Measurements from ENCODE around the gene IL23A.

The IL23A gene

GRCh38 chr12:56338308-56339157 is at the start of gene IL23A:
IL23A (plus strand) TSS chr12:56338884; CDS start chr12:56339045, 161 bp downstream.
- TF ChIP-seq GATA3 (IDR thresholded peaks at IDR 0.05; ENCODE audit: low read depth, low read length) = no peak
- TF ChIP-seq GATA2 (IDR thresholded peaks at IDR 0.05; ENCODE audit: low read depth, low read length) = no peak

GRCh38 chr12:56293795-56294194 is 44.9 kb upstream of the IL23A start:
- TF ChIP-seq GATA3 (IDR thresholded peaks at IDR 0.05; ENCODE audit: low read depth, low read length) (no peak), GATA2 (IDR thresholded peaks at IDR 0.05; ENCODE audit: low read depth, low read length) (no peak)

- TF ChIP-seq GATA2 (IDR thresholded peaks at IDR 0.05; ENCODE audit: low read depth, low read length) (no peak), GATA3 (IDR thresholded peaks at IDR 0.05; ENCODE audit: low read depth, low read length) (no peak)
Observed at GRCh38 chr12:56296295-56296694, 42.4 kb upstream of the IL23A start.

- TF ChIP-seq GATA3 (IDR thresholded peaks at IDR 0.05; ENCODE audit: low read depth, low read length) = no peak
- TF ChIP-seq GATA2 (IDR thresholded peaks at IDR 0.05; ENCODE audit: low read depth, low read length) = no peak
Observed at GRCh38 chr12:56297400-56297799, 41.3 kb upstream of the IL23A start.

- TF ChIP-seq GATA2 (IDR thresholded peaks at IDR 0.05; ENCODE audit: low read depth, low read length) = no peak
- TF ChIP-seq GATA3 (IDR thresholded peaks at IDR 0.05; ENCODE audit: low read depth, low read length) = no peak
Observed at GRCh38 chr12:56298828-56299227, 39.9 kb upstream of the IL23A start.

- TF ChIP-seq GATA2 (IDR thresholded peaks at IDR 0.05; ENCODE audit: low read depth, low read length) = no peak
- TF ChIP-seq GATA3 (IDR thresholded peaks at IDR 0.05; ENCODE audit: low read depth, low read length) = no peak
Observed at GRCh38 chr12:56299308-56299852, 39.3 kb upstream of the IL23A start.

GRCh38 chr12:56299853-56300643 is 38.6 kb upstream of the IL23A start, which contains the start of gene CS:
CS (minus strand) TSS chr12:56300330; CDS start chr12:56300201, 129 bp downstream.
- no peak for TF ChIP-seq GATA2 (IDR thresholded peaks at IDR 0.05; ENCODE audit: low read depth, low read length)
- no peak for TF ChIP-seq GATA3 (IDR thresholded peaks at IDR 0.05; ENCODE audit: low read depth, low read length)

- TF ChIP-seq GATA2 (IDR thresholded peaks at IDR 0.05; ENCODE audit: low read depth, low read length) (no peak), GATA3 (IDR thresholded peaks at IDR 0.05; ENCODE audit: low read depth, low read length) (no peak)
Observed at GRCh38 chr12:56300644-56301464, 37.8 kb upstream of the IL23A start.

GRCh38 chr12:56304276-56304675 is 34.4 kb upstream of the IL23A start:
- no peak for TF ChIP-seq GATA2 (IDR thresholded peaks at IDR 0.05; ENCODE audit: low read depth, low read length)
- no peak for TF ChIP-seq GATA3 (IDR thresholded peaks at IDR 0.05; ENCODE audit: low read depth, low read length)

- no peak for TF ChIP-seq GATA3 (IDR thresholded peaks at IDR 0.05; ENCODE audit: low read depth, low read length)
- no peak for TF ChIP-seq GATA2 (IDR thresholded peaks at IDR 0.05; ENCODE audit: low read depth, low read length)
Observed at GRCh38 chr12:56304872-56305590, 33.7 kb upstream of the IL23A start.

- TF ChIP-seq GATA2 (IDR thresholded peaks at IDR 0.05; ENCODE audit: low read depth, low read length) (no peak), GATA3 (IDR thresholded peaks at IDR 0.05; ENCODE audit: low read depth, low read length) (no peak)
Observed at GRCh38 chr12:56307221-56307965, 31.3 kb upstream of the IL23A start.

GRCh38 chr12:56308714-56309113 is 30.0 kb upstream of the IL23A start:
- TF ChIP-seq GATA3 (IDR thresholded peaks at IDR 0.05; ENCODE audit: low read depth, low read length) = no peak
- TF ChIP-seq GATA2 (IDR thresholded peaks at IDR 0.05; ENCODE audit: low read depth, low read length) = no peak

Measured in SH-SY5Y (cell line).